Effector memory CD4-positive, alpha-beta T cell (primary cell): Measurements from ENCODE around the gene AQP12A.

Experiments
- DNase-seq, 3 donors: peaks; one replicate each; pipeline ENCODE4 v3.0.0-alpha.2; 2020
- H3K27ac ChIP-seq: 2 replicates; pipeline ENCODE4 v1.7.0; 2013; ENCODE audit warnings: mild to moderate bottlenecking, low read length, moderate library complexity; ENCODE audit not compliant: insufficient read depth, poor library complexity, severe bottlenecking
- H3K27me3 ChIP-seq: replicated peaks from 2 replicates; pipeline ENCODE4 v1.7.0; 2013; ENCODE audit warnings: mild to moderate bottlenecking, low read length; ENCODE audit not compliant: insufficient read depth, control insufficient read depth, poor library complexity, severe bottlenecking
- H3K36me3 ChIP-seq: 2 replicates; pipeline ENCODE4 v1.7.0; 2013; ENCODE audit warnings: mild to moderate bottlenecking, low read length, moderate library complexity; ENCODE audit not compliant: control insufficient read depth, insufficient read depth
- H3K4me1 ChIP-seq: 2 replicates; pipeline ENCODE4 v1.7.0; 2013; ENCODE audit warnings: low read length, mild to moderate bottlenecking; ENCODE audit not compliant: control insufficient read depth, insufficient read depth, poor library complexity, severe bottlenecking
- H3K4me3 ChIP-seq: 2 replicates; pipeline ENCODE4 v1.7.0; 2013; ENCODE audit warnings: low read length, low read depth, mild to moderate bottlenecking; ENCODE audit not compliant: insufficient read depth, poor library complexity, severe bottlenecking
- H3K9me3 ChIP-seq: 2 replicates; pipeline ENCODE4 v1.7.0; 2013; ENCODE audit warnings: mild to moderate bottlenecking, low read length, moderate library complexity; ENCODE audit not compliant: control insufficient read depth

The AQP12A gene

GRCh38 chr2:240716130-240716798 is 24.6 kb downstream of the AQP12A start:
- no peak for DNase-seq
- Histone ChIP-seq H3K9me3 (no peaks in the 10 kb centered on the region), H3K27me3 (no peaks in the 10 kb centered on the region), H3K27ac (no peak overlapping the region), H3K36me3 (no peaks in the 10 kb centered on the region), H3K4me1 (no peaks in the 10 kb centered on the region), H3K4me3 (no peak overlapping the region)

GRCh38 chr2:240717181-240717641 is 25.5 kb downstream of the AQP12A start:
- Histone ChIP-seq H3K36me3 (no peaks in the 10 kb centered on the region), H3K4me1 (no peaks in the 10 kb centered on the region), H3K9me3 (no peaks in the 10 kb centered on the region)

GRCh38 chr2:240717681-240718581 is 26.3 kb downstream of the AQP12A start:
- no peaks in the 10 kb centered on the region for H3K27me3 ChIP-seq
- DNase-seq, result no peak
- H3K36me3 ChIP-seq, result no peaks in the 10 kb centered on the region
- H3K9me3 ChIP-seq, result no peaks in the 10 kb centered on the region
- H3K4me3 ChIP-seq, result no peak overlapping the region
- H3K27ac ChIP-seq, result no peak overlapping the region
- no peaks in the 10 kb centered on the region for H3K4me1 ChIP-seq

More at GRCh38 chr2:240717181-240717641, 25.5 kb downstream of the AQP12A start:
- H3K27ac ChIP-seq, result no peak overlapping the region
- no peaks in the 10 kb centered on the region for H3K27me3 ChIP-seq
- no peak overlapping the region for H3K4me3 ChIP-seq
- DNase-seq, result no peak

- Histone ChIP-seq H3K4me3 (no peak overlapping the region), H3K9me3 (no peaks in the 10 kb centered on the region), H3K27me3 (no peaks in the 10 kb centered on the region), H3K4me1 (no peaks in the 10 kb centered on the region), H3K27ac (no peak overlapping the region), H3K36me3 (no peaks in the 10 kb centered on the region)
- no peak for DNase-seq
These were observed 27.3 kb downstream of the AQP12A start for GRCh38 chr2:240718896-240719490.

- no peaks in the 10 kb centered on the region for H3K27me3 ChIP-seq
- H3K9me3 ChIP-seq, result no peaks in the 10 kb centered on the region
- H3K27ac ChIP-seq, result no peak overlapping the region
- DNase-seq, result no peak
- no peaks in the 10 kb centered on the region for H3K36me3 ChIP-seq
- H3K4me1 ChIP-seq, result no peaks in the 10 kb centered on the region
- no peak overlapping the region for H3K4me3 ChIP-seq
These were observed 28.2 kb downstream of the AQP12A start for GRCh38 chr2:240719676-240720545.

- Histone ChIP-seq H3K27ac (no peak overlapping the region), H3K4me1 (no peaks in the 10 kb centered on the region), H3K27me3 (no peaks in the 10 kb centered on the region), H3K36me3 (no peaks in the 10 kb centered on the region), H3K4me3 (no peak overlapping the region), H3K9me3 (no peaks in the 10 kb centered on the region)
- DNase-seq, result no peak
These were observed 29.3 kb downstream of the AQP12A start for GRCh38 chr2:240720686-240721595.

GRCh38 chr2:240721596-240722180 is 30.0 kb downstream of the AQP12A start:
- Histone ChIP-seq H3K36me3 (no peaks in the 10 kb centered on the region), H3K4me3 (no peak overlapping the region), H3K27me3 (no peaks in the 10 kb centered on the region), H3K27ac (no peak overlapping the region), H3K9me3 (no peaks in the 10 kb centered on the region), H3K4me1 (no peaks in the 10 kb centered on the region)
- DNase-seq, result no peak

GRCh38 chr2:240722376-240722775 is 30.7 kb downstream of the AQP12A start:
- Histone ChIP-seq H3K4me1 (no peaks in the 10 kb centered on the region), H3K27me3 (no peaks in the 10 kb centered on the region), H3K36me3 (no peaks in the 10 kb centered on the region), H3K27ac (no peak overlapping the region), H3K4me3 (no peak overlapping the region), H3K9me3 (no peaks in the 10 kb centered on the region)
- DNase-seq, result no peak
